ENCODE data around the gene CRACR2B.

DNA sequence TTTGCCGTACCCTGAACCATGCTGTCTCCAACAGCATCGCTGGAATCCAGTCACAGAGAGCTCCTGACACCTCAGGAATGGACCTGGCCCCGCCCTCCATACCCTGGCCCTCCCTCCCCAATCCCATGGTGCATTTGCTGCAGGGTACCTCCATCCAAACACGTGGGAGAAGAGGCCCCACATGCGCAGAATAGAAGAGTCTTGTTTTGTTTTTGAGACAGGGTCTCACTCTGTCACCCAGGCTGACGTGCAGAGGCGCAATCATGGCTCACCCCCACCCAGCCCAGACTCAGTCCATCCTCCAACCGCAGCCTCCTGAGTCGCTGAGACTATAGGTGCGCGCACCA, 11.3 kb upstream of the CRACR2B start:
- TF ChIP-seq EZH2 (IDR thresholded peaks at IDR 0.05; ENCODE audit: low read depth) = no peak
- TF ChIP-seq, protein P1, sequence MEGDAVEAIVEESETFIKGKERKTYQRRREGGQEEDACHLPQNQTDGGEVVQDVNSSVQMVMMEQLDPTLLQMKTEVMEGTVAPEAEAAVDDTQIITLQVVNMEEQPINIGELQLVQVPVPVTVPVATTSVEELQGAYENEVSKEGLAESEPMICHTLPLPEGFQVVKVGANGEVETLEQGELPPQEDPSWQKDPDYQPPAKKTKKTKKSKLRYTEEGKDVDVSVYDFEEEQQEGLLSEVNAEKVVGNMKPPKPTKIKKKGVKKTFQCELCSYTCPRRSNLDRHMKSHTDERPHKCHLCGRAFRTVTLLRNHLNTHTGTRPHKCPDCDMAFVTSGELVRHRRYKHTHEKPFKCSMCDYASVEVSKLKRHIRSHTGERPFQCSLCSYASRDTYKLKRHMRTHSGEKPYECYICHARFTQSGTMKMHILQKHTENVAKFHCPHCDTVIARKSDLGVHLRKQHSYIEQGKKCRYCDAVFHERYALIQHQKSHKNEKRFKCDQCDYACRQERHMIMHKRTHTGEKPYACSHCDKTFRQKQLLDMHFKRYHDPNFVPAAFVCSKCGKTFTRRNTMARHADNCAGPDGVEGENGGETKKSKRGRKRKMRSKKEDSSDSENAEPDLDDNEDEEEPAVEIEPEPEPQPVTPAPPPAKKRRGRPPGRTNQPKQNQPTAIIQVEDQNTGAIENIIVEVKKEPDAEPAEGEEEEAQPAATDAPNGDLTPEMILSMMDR (conservative IDR thresholded peaks at IDR 0.05) = no peak
